ENCODE measurements around the gene EEF1AKMT2.

GRCh38 chr10:124728071-124728829 is 63.4 kb downstream of the EEF1AKMT2 start:
- TF ChIP-seq CTCF (IDR thresholded peaks at IDR 0.05): no peak
- no peak for TF ChIP-seq ZFX (IDR thresholded peaks at IDR 0.05; ENCODE audit: borderline replicate concordance)
